ENCODE data around the gene ARHGEF6. TPM values are rescaled to one million over a fixed set of nuclear protein-coding genes. Genes with fewer than 3 reads are reported as not detected.

Gene ARHGEF6
- total RNA-seq, 4 donors from 2014 or later, result 23.7 to 41.1 (median 29.6) TPM

GRCh38 chrX:136679531-136679930 lies 101.2 kb downstream of the ARHGEF6 start:
- Histone ChIP-seq H3K27ac (no peak overlapping the region), H3K27me3 (peaks cover 0 to 11% of the 10 kb centered on the region in 2 donors), H3K4me1 (no peaks in the 10 kb centered on the region), H3K36me3 (no peaks in the 10 kb centered on the region), H3K4me3 (no peak overlapping the region), H3K9me3 (no peaks in the 10 kb centered on the region)
- 39 to 40% methylated on average over 6 of the region's 6 CpGs for WGBS, 2 donors
- no peak for TF ChIP-seq POLR2A (IDR thresholded peaks at IDR 0.05)
- TF ChIP-seq CTCF (IDR thresholded peaks at IDR 0.05), result no peak
- no peak for TF ChIP-seq EP300 (IDR thresholded peaks at IDR 0.05)
- no peak for DNase-seq (ENCODE audit: low spot score in 2 of 2)

DNA sequence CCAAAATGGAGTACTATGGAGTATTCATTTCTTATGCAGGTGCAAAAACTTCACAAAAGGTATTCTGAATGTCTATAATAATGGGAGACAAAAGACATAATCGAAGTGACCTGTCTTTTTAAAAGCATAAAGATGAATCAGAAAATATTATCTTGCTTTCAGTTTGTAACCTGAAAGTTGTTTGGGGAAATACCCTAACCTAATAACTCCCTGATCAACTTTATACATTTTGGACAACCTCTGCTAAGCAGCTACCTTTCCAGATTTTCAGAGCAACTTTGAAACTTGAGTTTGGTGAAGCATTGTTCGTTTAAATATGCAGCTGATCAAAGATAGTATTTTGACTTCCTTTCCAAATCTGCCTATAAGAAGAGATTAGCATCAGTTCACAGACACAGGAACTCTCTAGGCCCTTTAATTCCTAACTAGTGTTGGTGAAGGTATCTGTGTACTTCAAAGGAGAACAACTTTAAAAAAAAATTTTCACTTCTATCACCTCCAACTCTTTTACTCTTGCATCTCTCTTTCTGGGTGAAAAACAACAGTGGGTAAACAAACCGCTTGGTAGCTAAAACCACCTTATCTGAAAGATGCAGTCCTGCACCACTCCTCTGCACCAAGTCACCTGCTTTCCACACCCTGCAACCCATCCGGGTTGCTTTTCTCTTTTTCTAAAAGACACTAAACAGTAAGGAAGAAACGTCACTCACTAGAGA lies 106.3 kb downstream of the ARHGEF6 start:
- Histone ChIP-seq H3K36me3 (peaks cover 0 to 30% (median 0%) of the 10 kb centered on the region in 3 donors), H3K27me3 (peaks cover 0 to 12% of the 10 kb centered on the region in 2 donors), H3K9me3 (no peaks in the 10 kb centered on the region), H3K4me1 (no peaks in the 10 kb centered on the region), H3K4me3 (no peak overlapping the region), H3K27ac (no peak overlapping the region)
- DNase-seq (ENCODE audit: low spot score in 2 of 2), result no peak
- 69 to 83% methylated on average over 5 of the region's 5 CpGs for WGBS, 2 donors
- TF ChIP-seq EP300 (IDR thresholded peaks at IDR 0.05), result no peak
- no peak for TF ChIP-seq POLR2A (IDR thresholded peaks at IDR 0.05)
- no peak for TF ChIP-seq CTCF (IDR thresholded peaks at IDR 0.05)

GRCh38 chrX:136671006-136671610 lies 109.6 kb downstream of the ARHGEF6 start:
- Histone ChIP-seq H3K27me3 (peaks cover 0 to 16% of the 10 kb centered on the region in 2 donors), H3K4me1 (no peaks in the 10 kb centered on the region), H3K9me3 (no peaks in the 10 kb centered on the region), H3K4me3 (no peak overlapping the region), H3K36me3 (peaks cover 0 to 63% (median 0%) of the 10 kb centered on the region in 3 donors), H3K27ac (no peak overlapping the region)
- WGBS, 2 donors, result 90 to 99% methylated on average over 3 of the region's 3 CpGs
- TF ChIP-seq EP300 (IDR thresholded peaks at IDR 0.05) (no peak), CTCF (IDR thresholded peaks at IDR 0.05) (no peak), POLR2A (IDR thresholded peaks at IDR 0.05) (no peak)
- no peak for DNase-seq (ENCODE audit: low spot score in 2 of 2)

GRCh38 chrX:136667446-136668168 lies 113.1 kb downstream of the ARHGEF6 start:
- 87 to 92% methylated on average over 10 of the region's 10 CpGs for WGBS, 2 donors
- TF ChIP-seq EP300 (IDR thresholded peaks at IDR 0.05), result no peak
- TF ChIP-seq POLR2A (IDR thresholded peaks at IDR 0.05), result no peak
- no peak for TF ChIP-seq CTCF (IDR thresholded peaks at IDR 0.05)
- Histone ChIP-seq H3K27me3 (peaks cover 0 to 10% of the 10 kb centered on the region in 2 donors), H3K4me3 (no peak overlapping the region), H3K27ac (no peak overlapping the region), H3K36me3 (peaks cover 0 to 81% (median 0%) of the 10 kb centered on the region in 3 donors), H3K4me1 (no peaks in the 10 kb centered on the region), H3K9me3 (peaks cover 0 to 4% (median 0%) of the 10 kb centered on the region in 4 donors)
- no peak for DNase-seq (ENCODE audit: low spot score in 2 of 2)

Measured in tibial nerve (tissue), 4 donors.